ENCODE data around the gene TDRD6. TPM values are rescaled to one million over a fixed set of nuclear protein-coding genes. Genes with fewer than 3 reads are reported as not detected.

The TDRD6 gene
- total and polyA plus RNA-seq, 2 donors (not counting 3 experiments of a cell fraction or from before 2014, with no cell fraction given) = under 0.01 TPM; not detected in 1

GRCh38 chr6:46652232-46652602, 35.5 kb upstream of the TDRD6 start:
- H2AFZ ChIP-seq (ENCODE audit: low read depth, low read length) = peak overlapping the region; percentile 88
- peak overlapping the region; percentile 47 to 84 (median 65) for H3K4me3 ChIP-seq (replicated peaks in 1 of 3; ENCODE audit: insufficient read depth in 1 of 3, low read depth in 1 of 3, low read length in 3 of 3)
- no peaks in the 10 kb centered on the region for H3K36me3 ChIP-seq (ENCODE audit: control insufficient read depth in 2 of 2, extremely low read depth in 1 of 2, insufficient read depth in 2 of 2, low read length in 2 of 2)
- H3K9me3 ChIP-seq (replicated peaks; ENCODE audit: control insufficient read depth, insufficient read depth, low read length) = no peaks in the 10 kb centered on the region
- no peak overlapping the region for H3K27ac ChIP-seq (ENCODE audit: insufficient read depth, low read depth, low read length)
- H4K20me1 ChIP-seq (replicated peaks; ENCODE audit: control insufficient read depth, extremely low read depth, insufficient read depth, low read length) = no peaks in the 10 kb centered on the region
- TF ChIP-seq EZH2 (IDR thresholded peaks at IDR 0.05; ENCODE audit: borderline replicate concordance, low read depth, low read length, severe bottlenecking) = peak; percentile 31
- TF ChIP-seq, protein P1, sequence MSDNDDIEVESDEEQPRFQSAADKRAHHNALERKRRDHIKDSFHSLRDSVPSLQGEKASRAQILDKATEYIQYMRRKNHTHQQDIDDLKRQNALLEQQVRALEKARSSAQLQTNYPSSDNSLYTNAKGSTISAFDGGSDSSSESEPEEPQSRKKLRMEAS (IDR thresholded peaks at IDR 0.05; ENCODE audit: insufficient read depth, insufficient read length) = no peak
- H3K79me2 ChIP-seq (ENCODE audit: control insufficient read depth, insufficient read depth, low read length) = no peaks in the 10 kb centered on the region
- peak overlapping the region; percentile 92 for H3K4me2 ChIP-seq (ENCODE audit: insufficient read depth, low read length)
- DNase-seq (ENCODE audit: low read depth, low spot score) (peak; percentile 2), FAIRE-seq (no peak)
- BruUV-seq (replicated peaks) = no TSS peak
- intact Hi-C loops (cut with micrococcal nuclease) = loop anchor here (1.0 to 5.0 kb wide), 4 partner anchors 339 to 610 kb away; partner anchors contain the start of gene ENPP4
- H3K4me1 ChIP-seq (ENCODE audit: control insufficient read depth, extremely low read depth, insufficient read depth, low read length) = peaks cover 5% of the 10 kb centered on the region
- dilution Hi-C loops (cut with MboI; ENCODE audit: extremely low pct_ligation_motif_present, low sequenced_read_pairs) = no loop called here
- ChIA-PET POLR2A (no interaction called here), CTCF (no interaction called here)
- peak overlapping the region; percentile 21 for H3K9ac ChIP-seq (replicated peaks; ENCODE audit: extremely low read depth, insufficient read depth, low read length)
- H3K9me1 ChIP-seq (replicated peaks; ENCODE audit: control insufficient read depth, extremely low read depth, insufficient read depth, low read length) = no peaks in the 10 kb centered on the region
- peaks cover 2 to 4% of the 10 kb centered on the region in 2 experiments for H3K27me3 ChIP-seq (ENCODE audit: control insufficient read depth in 2 of 2, insufficient read depth in 2 of 2, low read length in 2 of 2)

- intact Hi-C loops (cut with micrococcal nuclease) (loop anchor here (1.0 to 5.0 kb wide), 4 partner anchors 338 to 611 kb away; partner anchors contain the start of gene ENPP4), dilution Hi-C loops (cut with MboI; ENCODE audit: extremely low pct_ligation_motif_present, low sequenced_read_pairs) (no loop called here)
- Histone ChIP-seq H3K9ac (replicated peaks; ENCODE audit: extremely low read depth, insufficient read depth, low read length) (peak within 1 kb of the TSS; percentile 44), H3K27me3 (ENCODE audit: control insufficient read depth in 2 of 2, insufficient read depth in 2 of 2, low read length in 2 of 2) (peaks cover 0 to 4% of the 10 kb centered on the region in 2 experiments), H4K20me1 (replicated peaks; ENCODE audit: control insufficient read depth, extremely low read depth, insufficient read depth, low read length) (no peaks in the 10 kb centered on the region), H3K4me1 (ENCODE audit: control insufficient read depth, extremely low read depth, insufficient read depth, low read length) (peaks cover 5% of the 10 kb centered on the region), H3K9me3 (replicated peaks; ENCODE audit: control insufficient read depth, insufficient read depth, low read length) (no peaks in the 10 kb centered on the region), H3K36me3 (ENCODE audit: control insufficient read depth in 2 of 2, extremely low read depth in 1 of 2, insufficient read depth in 2 of 2, low read length in 2 of 2) (no peaks in the 10 kb centered on the region), H3K27ac (ENCODE audit: insufficient read depth, low read depth, low read length) (no peak within 1 kb of the TSS), H2AFZ (ENCODE audit: low read depth, low read length) (peak within 1 kb of the TSS; percentile 88), H3K4me2 (ENCODE audit: insufficient read depth, low read length) (peak within 1 kb of the TSS; percentile 92), H3K79me2 (ENCODE audit: control insufficient read depth, insufficient read depth, low read length) (no peaks in the 10 kb centered on the region), H3K4me3 (replicated peaks in 1 of 3; ENCODE audit: insufficient read depth in 1 of 3, low read depth in 1 of 3, low read length in 3 of 3) (peak within 1 kb of the TSS; percentile 47 to 84 (median 65)), H3K9me1 (replicated peaks; ENCODE audit: control insufficient read depth, extremely low read depth, insufficient read depth, low read length) (no peaks in the 10 kb centered on the region)
- POLR2A ChIA-PET = no interaction called here
- BruUV-seq (replicated peaks) = no TSS peak
- FAIRE-seq (peak; percentile 88), DNase-seq (ENCODE audit: low read depth, low spot score) (peak; percentile 89)
- CTCF ChIA-PET = interaction anchor here (0.6 kb wide), 1 partner anchor 127 kb away, joined by 4 read pairs; no protein-coding TSS in a partner anchor
- TF ChIP-seq, protein P2, sequence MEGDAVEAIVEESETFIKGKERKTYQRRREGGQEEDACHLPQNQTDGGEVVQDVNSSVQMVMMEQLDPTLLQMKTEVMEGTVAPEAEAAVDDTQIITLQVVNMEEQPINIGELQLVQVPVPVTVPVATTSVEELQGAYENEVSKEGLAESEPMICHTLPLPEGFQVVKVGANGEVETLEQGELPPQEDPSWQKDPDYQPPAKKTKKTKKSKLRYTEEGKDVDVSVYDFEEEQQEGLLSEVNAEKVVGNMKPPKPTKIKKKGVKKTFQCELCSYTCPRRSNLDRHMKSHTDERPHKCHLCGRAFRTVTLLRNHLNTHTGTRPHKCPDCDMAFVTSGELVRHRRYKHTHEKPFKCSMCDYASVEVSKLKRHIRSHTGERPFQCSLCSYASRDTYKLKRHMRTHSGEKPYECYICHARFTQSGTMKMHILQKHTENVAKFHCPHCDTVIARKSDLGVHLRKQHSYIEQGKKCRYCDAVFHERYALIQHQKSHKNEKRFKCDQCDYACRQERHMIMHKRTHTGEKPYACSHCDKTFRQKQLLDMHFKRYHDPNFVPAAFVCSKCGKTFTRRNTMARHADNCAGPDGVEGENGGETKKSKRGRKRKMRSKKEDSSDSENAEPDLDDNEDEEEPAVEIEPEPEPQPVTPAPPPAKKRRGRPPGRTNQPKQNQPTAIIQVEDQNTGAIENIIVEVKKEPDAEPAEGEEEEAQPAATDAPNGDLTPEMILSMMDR (IDR thresholded peaks at IDR 0.05; ENCODE audit: extremely low read depth in 1 of 2, insufficient read depth in 1 of 2, low read depth in 1 of 2, low read length in 2 of 2) = no peak
- TF ChIP-seq GATA2 (IDR thresholded peaks at IDR 0.05; ENCODE audit: insufficient read depth, insufficient read length, low read depth, low read length) (no peak), EZH2 (IDR thresholded peaks at IDR 0.05; ENCODE audit: borderline replicate concordance, low read depth, low read length, severe bottlenecking) (no peak), FOS (IDR thresholded peaks at IDR 0.05; ENCODE audit: borderline replicate concordance, insufficient read depth, low read length) (no peak), MYC (IDR thresholded peaks at IDR 0.05; ENCODE audit: low read depth, low read length) (no peak), POLR2AphosphoS5 (IDR thresholded peaks at IDR 0.05; ENCODE audit: insufficient read depth, low read depth, low read length) (no peak), JUN (IDR thresholded peaks at IDR 0.05; ENCODE audit: borderline replicate concordance, insufficient read depth, insufficient read length, low read depth) (no peak), POLR2A (IDR thresholded peaks at IDR 0.05; ENCODE audit: low read depth, low read length) (no peak)
- TF ChIP-seq, protein P1 (IDR thresholded peaks at IDR 0.05; ENCODE audit: insufficient read depth, insufficient read length) = no peak
These were observed 34.9 kb upstream of the TDRD6 start, which contains the start of the genes CYP39A1 and SLC25A27 for GRCh38 chr6:46652603-46653438. TSS of gene CYP39A1 (minus strand) at chr6:46652818. CDS start at chr6:46652582, 236 bp downstream. TSS of gene SLC25A27 (plus strand) at chr6:46652975. CDS start at chr6:46653193, 218 bp downstream.

Measured in endothelial cell of umbilical vein (primary cell).